NCI-H1930 (cell line): Measurements from ENCODE around the gene DHX34.
"Not testable (repeated sequence)": the region's sequence is repeated elsewhere in the genome, so short reads cannot be mapped to it uniquely, and the experiment has no call there.

ENCODE experiments used
- DNase-seq, 2 experiments: peaks; one replicate each; lab custom pipeline; 2025; lab: John Stamatoyannopoulos, UW

The DHX34 gene

GRCh38 chr19:47348819-47349795, at the start of gene DHX34:
Gene DHX34, plus strand, starts transcription at chr19:47349315. Its CDS starts 3,716 bp downstream, at chr19:47353031.
- DNase-seq: peak; percentile 99 to 100

- DNase-seq: not testable (repeated sequence)
Measured at GRCh38 chr19:47300867-47301266, 48.2 kb upstream of the DHX34 start.

GRCh38 chr19:47302249-47302648, 46.9 kb upstream of the DHX34 start:
- DNase-seq: no peak

GRCh38 chr19:47303966-47304365, 45.1 kb upstream of the DHX34 start:
- DNase-seq: no peak

- peak in 1 of 2 experiments; percentile 57 for DNase-seq
Measured at GRCh38 chr19:47305309-47305751, 43.8 kb upstream of the DHX34 start.

GRCh38 chr19:47306303-47306702, 42.8 kb upstream of the DHX34 start:
- no peak for DNase-seq

- DNase-seq: no peak
Measured at GRCh38 chr19:47309038-47309437, 40.1 kb upstream of the DHX34 start.

- DNase-seq: no peak
Measured at GRCh38 chr19:47309608-47310007, 39.5 kb upstream of the DHX34 start, which contains the start of gene C5AR1. Gene C5AR1, plus strand, starts transcription at chr19:47309861. Its CDS starts 35 bp downstream, at chr19:47309896.

- no peak for DNase-seq
Measured at GRCh38 chr19:47310323-47310722, 38.8 kb upstream of the DHX34 start.

- no peak for DNase-seq
Measured at GRCh38 chr19:47310819-47311218, 38.3 kb upstream of the DHX34 start.

- DNase-seq: no peak
Measured at GRCh38 chr19:47312366-47313006, 36.6 kb upstream of the DHX34 start.

GRCh38 chr19:47313754-47314295, 35.3 kb upstream of the DHX34 start:
- DNase-seq: no peak

- DNase-seq: peak in 1 of 2 experiments; percentile 29
Measured at GRCh38 chr19:47315125-47315821, 33.8 kb upstream of the DHX34 start.

GRCh38 chr19:47316513-47316912, 32.6 kb upstream of the DHX34 start:
- no peak for DNase-seq

- no peak for DNase-seq
Measured at GRCh38 chr19:47319923-47320871, 28.9 kb upstream of the DHX34 start.

GRCh38 chr19:47321630-47322029, 27.5 kb upstream of the DHX34 start:
- no peak for DNase-seq

GRCh38 chr19:47322058-47322457, 27.1 kb upstream of the DHX34 start:
- DNase-seq: no peak

GRCh38 chr19:47323409-47323808, 25.7 kb upstream of the DHX34 start:
- DNase-seq: no peak

GRCh38 chr19:47323872-47324271, 25.2 kb upstream of the DHX34 start:
- DNase-seq: no peak

GRCh38 chr19:47324502-47324901, 24.6 kb upstream of the DHX34 start:
- DNase-seq: no peak

- no peak for DNase-seq
Measured at GRCh38 chr19:47330466-47330869, 18.6 kb upstream of the DHX34 start.
